ENCODE results near the gene DUSP8. TPM values are rescaled to one million over a fixed set of nuclear protein-coding genes. Genes with fewer than 3 reads are reported as not detected.

The DUSP8 gene
- polyA plus RNA-seq, 2 of the 4 experiments (the other 2 are of a cell fraction), result 0.72 to 2.6 TPM

- TF ChIP-seq REST (IDR thresholded peaks at IDR 0.05) (no peak), CBX2 (IDR thresholded peaks at IDR 0.05; ENCODE audit: borderline replicate concordance, low read depth) (no peak), ZC3H11A (IDR thresholded peaks at IDR 0.05) (no peak), MAZ (IDR thresholded peaks at IDR 0.05; ENCODE audit: borderline replicate concordance, low read depth, low read length) (no peak)
Measured at GRCh38 chr11:1520209-1520662, 51.8 kb downstream of the DUSP8 start (continued).

GRCh38 chr11:1519028-1520010 lies 52.8 kb downstream of the DUSP8 start:
- Histone ChIP-seq H3K4me1 (0 out of 3 replicates have a peak, but pooled peaks cover 4% of the 10 kb centered on the region), H3K9me3 (no peaks in the 10 kb centered on the region), H3K27ac (no peak overlapping the region), H3K4me2 (no peak overlapping the region), H3K4me3 (no peak overlapping the region)
- ChIA-PET POLR2A (no interaction called here), CTCF (no interaction called here)
- TF ChIP-seq MAZ (IDR thresholded peaks at IDR 0.05; ENCODE audit: borderline replicate concordance, low read depth, low read length), result no peak
- no peak for TF ChIP-seq RAD21 (conservative IDR thresholded peaks at IDR 0.05 in 1 of 2, IDR thresholded peaks at IDR 0.05 in 1 of 2)
- TF ChIP-seq HDAC2 (IDR thresholded peaks at IDR 0.05), result no peak
- no peak for TF ChIP-seq ZNF302 (CRISPR knock-in tag; IDR thresholded peaks at IDR 0.05)
- no peak for TF ChIP-seq KDM1A (IDR thresholded peaks at IDR 0.05; ENCODE audit: low read depth)
- no peak for TF ChIP-seq RARB (CRISPR knock-in tag; IDR thresholded peaks at IDR 0.05)
- no peak for TF ChIP-seq HES2 (IDR thresholded peaks at IDR 0.05)
- TF ChIP-seq EHMT2 (IDR thresholded peaks at IDR 0.05; ENCODE audit: low read depth), result no peak
- no peak for ATAC-seq
- DNase-seq (ENCODE audit: low read depth in 1 of 2, low spot score in 1 of 2), result no peak
- WGBS (ENCODE audit: missing lambda C conversion rate), result 91% methylated on average over 16 of the region's 17 CpGs
- FAIRE-seq, result no peak

GRCh38 chr11:1518301-1518700 lies 53.8 kb downstream of the DUSP8 start:
- DNase-seq (ENCODE audit: low read depth in 1 of 2, low spot score in 1 of 2), result no peak
- Histone ChIP-seq H3K4me2 (no peak overlapping the region), H3K4me1 (0 out of 3 replicates have a peak, but pooled peaks cover 4% of the 10 kb centered on the region), H3K27ac (no peak overlapping the region), H3K9me3 (no peaks in the 10 kb centered on the region), H3K4me3 (no peak overlapping the region)
- ChIA-PET POLR2A (no interaction called here), CTCF (interaction anchor here (0.8 to 1.6 kb wide), 5 partner anchors 13 to 404 kb away, joined by 3 to 6 read pairs (median 5); no protein-coding TSS in a partner anchor)
- no peak for ATAC-seq
- TF ChIP-seq CTCF (IDR thresholded peaks at IDR 0.05) (no peak), RNF2 (IDR thresholded peaks at IDR 0.05; ENCODE audit: borderline replicate concordance, low read depth) (no peak), JUN (IDR thresholded peaks at IDR 0.05) (no peak), CHD4 (IDR thresholded peaks at IDR 0.05; ENCODE audit: borderline replicate concordance) (no peak), POLR2AphosphoS2 (conservative IDR thresholded peaks at IDR 0.05; ENCODE audit: low read length) (no peak), ELK1 (IDR thresholded peaks at IDR 0.05; ENCODE audit: low read depth, low read length) (no peak), MAZ (IDR thresholded peaks at IDR 0.05; ENCODE audit: borderline replicate concordance, low read depth, low read length) (no peak), SREBF2 (IDR thresholded peaks at IDR 0.05) (no peak), E2F6 (IDR thresholded peaks at IDR 0.05; ENCODE audit: borderline replicate concordance, low read depth) (no peak), ZC3H11A (IDR thresholded peaks at IDR 0.05) (no peak), EHF (CRISPR knock-in tag; IDR thresholded peaks at IDR 0.05) (no peak)
- WGBS (ENCODE audit: missing lambda C conversion rate), result 91% methylated on average over 23 of the region's 23 CpGs
- FAIRE-seq, result no peak

Measured in A549 (cell line).